CD4-positive, alpha-beta memory T cell (primary cell): ENCODE results near the gene SLMAP. TPM values are rescaled to one million over a fixed set of nuclear protein-coding genes. Genes with fewer than 3 reads are reported as not detected.

Source experiments
- CTCF ChIA-PET: fragments of 350-600 bp; sonication (Branson Sonifier 250); formaldehyde crosslinking; loops from one replicate; lab custom pipeline; 2021; ENCODE audit warnings: inconsistent platforms; ENCODE audit not compliant: partially characterized antibody; lab: Charles Lee
- POLR2A ChIA-PET: fragments of 350-600 bp; sonication (Branson Sonifier 250); formaldehyde crosslinking; loops from one replicate; lab custom pipeline; 2021; ENCODE audit not compliant: partially characterized antibody; lab: Charles Lee
- DNase-seq, 5 donors: peaks; one replicate each; pipeline versions ENCODE4 v3.0.0 to v3.0.0-alpha.2; 2020 to 2022; ENCODE audit warnings: mixed read lengths in 1 of 5
- H3K27ac ChIP-seq: one replicate; pipeline ENCODE4 v1.7.0; 2013; ENCODE audit warnings: low read depth, low read length
- H3K27me3 ChIP-seq: 2 replicates; pipeline ENCODE4 v1.7.0; 2013; ENCODE audit warnings: mild to moderate bottlenecking, low read length, moderate library complexity; ENCODE audit not compliant: insufficient read depth
- H3K36me3 ChIP-seq: 2 replicates; pipeline ENCODE4 v1.7.0; 2013; ENCODE audit warnings: mild to moderate bottlenecking, low read length, moderate library complexity; ENCODE audit not compliant: insufficient read depth
- H3K4me1 ChIP-seq: 2 replicates; pipeline ENCODE4 v1.7.0; 2013; ENCODE audit warnings: mild to moderate bottlenecking, low read length, moderate library complexity; ENCODE audit not compliant: insufficient read depth
- H3K4me3 ChIP-seq, 2 donors: one replicate each; pipeline ENCODE4 v1.7.0; 2013; ENCODE audit warnings: low read length in 2 of 2, mild to moderate bottlenecking in 1 of 2
- H3K9me3 ChIP-seq, 2 donors: one replicate each; pipeline ENCODE4 v1.7.0; 2013; ENCODE audit warnings: low read length in 2 of 2, control low read depth in 1 of 2; ENCODE audit not compliant: control insufficient read depth in 1 of 2
- H3K27ac Mint-ChIP-seq, 7 donors: one replicate each; pipeline ENCODE4 v1.8.0; 2020 to 2021; ENCODE audit warnings: mixed read lengths in 7 of 7, mild to moderate bottlenecking in 6 of 7, inconsistent platforms in 3 of 7, moderate library complexity in 3 of 7
- H3K27me3 Mint-ChIP-seq, 2 donors: one replicate each; pipeline ENCODE4 v1.8.0; 2020 to 2021; ENCODE audit warnings: mixed read lengths in 2 of 2
- H3K36me3 Mint-ChIP-seq, 2 donors: one replicate each; pipeline ENCODE4 v1.8.0; 2020 to 2021; ENCODE audit warnings: mixed read lengths in 2 of 2, inconsistent platforms in 1 of 2, mild to moderate bottlenecking in 1 of 2
- H3K4me1 Mint-ChIP-seq, 4 donors: one replicate each; pipeline ENCODE4 v1.8.0; 2020 to 2021; ENCODE audit warnings: mixed read lengths in 4 of 4, mild to moderate bottlenecking in 1 of 4
- H3K4me3 Mint-ChIP-seq, 8 donors: one replicate each; pipeline ENCODE4 v1.8.0; 2020 to 2021; ENCODE audit warnings: mixed read lengths in 8 of 8, mild to moderate bottlenecking in 7 of 8, moderate library complexity in 6 of 8, inconsistent platforms in 3 of 8
- H3K9me3 Mint-ChIP-seq, 8 donors: one replicate each; pipeline ENCODE4 v1.8.0; 2020 to 2021; ENCODE audit warnings: mixed read lengths in 8 of 8, mild to moderate bottlenecking in 5 of 8, inconsistent platforms in 3 of 8, moderate library complexity in 1 of 8
- intact Hi-C: fragments of 100-400 bp; cut with micrococcal nuclease; formaldehyde crosslinking; loops from one replicate; pipeline ENCODE4 v1.15.1; 2023
- polyA plus RNA-seq, 2 donors: library from polyadenylated mRNA; unstranded; fragments of 300-500 nt; fragmentation: Illumina TruSeq; gene quantifications; one replicate each; pipeline ENCODE4 v1.2.3, GENCODE V29; 2021
- total RNA-seq, 2 experiments: library from RNA; stranded (reverse); gene quantifications; one replicate each; pipeline ENCODE4 v1.2.3, GENCODE V29; 2021

SLMAP gene
- total and polyA plus RNA-seq, 4 experiments from 2014 or later = 17.5 to 69.0 (median 43.0) TPM

GRCh38 chr3:57974796-57975388, 218.8 kb downstream of the SLMAP start:
- Histone ChIP-seq H3K27ac (no peak overlapping the region), H3K9me3 (no peaks in the 10 kb centered on the region), H3K4me3 (no peak overlapping the region), H3K36me3 (no peaks in the 10 kb centered on the region), H3K27me3 (no peaks in the 10 kb centered on the region), H3K4me1 (no peaks in the 10 kb centered on the region)
- CTCF ChIA-PET = no interaction called here
- POLR2A ChIA-PET = no interaction called here
- intact Hi-C loops = no loop called here
- Mint-ChIP-seq H3K4me1 (peaks cover 0 to 6% (median 0%) of the 10 kb centered on the region in 4 donors), H3K27ac (no peak overlapping the region), H3K4me3 (no peak overlapping the region), H3K36me3 (no peaks in the 10 kb centered on the region), H3K9me3 (no peaks in the 10 kb centered on the region), H3K27me3 (no peaks in the 10 kb centered on the region)
- DNase-seq = no peak

GRCh38 chr3:57977818-57978235, 221.7 kb downstream of the SLMAP start:
- Histone ChIP-seq H3K36me3 (no peaks in the 10 kb centered on the region), H3K27me3 (no peaks in the 10 kb centered on the region), H3K27ac (no peak overlapping the region), H3K9me3 (no peaks in the 10 kb centered on the region), H3K4me1 (peaks cover under 1% of the 10 kb centered on the region), H3K4me3 (no peak overlapping the region)
- intact Hi-C loops = no loop called here
- no peaks in the 10 kb centered on the region for H3K27me3 Mint-ChIP-seq
- H3K27ac Mint-ChIP-seq = peak overlapping the region in 1 of 7 donors; percentile 12
- no peak overlapping the region for H3K4me3 Mint-ChIP-seq
- ChIA-PET POLR2A (no interaction called here), CTCF (interaction anchor here (1.1 to 1.2 kb wide), 2 partner anchors 16 to 29 kb away, joined by 3 to 5 read pairs; no protein-coding TSS in a partner anchor)
- DNase-seq = no peak
- no peaks in the 10 kb centered on the region for H3K36me3 Mint-ChIP-seq
- no peaks in the 10 kb centered on the region for H3K9me3 Mint-ChIP-seq
- peaks cover 0 to 11% (median 5%) of the 10 kb centered on the region in 4 donors for H3K4me1 Mint-ChIP-seq

GRCh38 chr3:57978316-57978715, 222.2 kb downstream of the SLMAP start:
- Histone ChIP-seq H3K27me3 (no peaks in the 10 kb centered on the region), H3K4me1 (peaks cover 5% of the 10 kb centered on the region), H3K9me3 (no peaks in the 10 kb centered on the region), H3K27ac (no peak overlapping the region), H3K4me3 (no peak overlapping the region), H3K36me3 (no peaks in the 10 kb centered on the region)
- intact Hi-C loops = no loop called here
- H3K27ac Mint-ChIP-seq = no peak overlapping the region
- no peak for DNase-seq
- no peak overlapping the region for H3K4me3 Mint-ChIP-seq
- H3K9me3 Mint-ChIP-seq = no peaks in the 10 kb centered on the region
- ChIA-PET POLR2A (no interaction called here), CTCF (interaction anchor here (1.1 to 1.2 kb wide), 2 partner anchors 16 to 29 kb away, joined by 3 to 5 read pairs; no protein-coding TSS in a partner anchor)
- no peaks in the 10 kb centered on the region for H3K36me3 Mint-ChIP-seq
- H3K27me3 Mint-ChIP-seq = no peaks in the 10 kb centered on the region
- peaks cover 0 to 13% (median 10%) of the 10 kb centered on the region in 4 donors for H3K4me1 Mint-ChIP-seq

Other genes with a start within 250 kb of the SLMAP start
- gene DNAH12, start 212.0 kb upstream of the SLMAP start, total RNA-seq = under 1 TPM; 0.09 to 0.11 TPM
- gene DNAH12, start 212.0 kb upstream of the SLMAP start, polyA plus RNA-seq = not detected
- 10 to 100 TPM; 23.8 to 24.9 TPM for gene PDE12, start 200.0 kb upstream of the SLMAP start, total RNA-seq
- gene PDE12, start 200.0 kb upstream of the SLMAP start, polyA plus RNA-seq = 10 to 100 TPM; 12.9 to 19.8 TPM
- 10 to 100 TPM; 55.8 to 58.5 TPM for gene ARF4, start 159.0 kb upstream of the SLMAP start, total RNA-seq
- gene ARF4, start 159.0 kb upstream of the SLMAP start, polyA plus RNA-seq = 100 to 1,000 TPM; 125 to 197 TPM
- 10 to 100 TPM; 40.1 to 43.7 TPM for gene DENND6A, start 63.2 kb upstream of the SLMAP start, total RNA-seq
- 10 to 100 TPM in 1 of 2 donors, 1 to 10 TPM in 1; 10.0 to 40.5 TPM for gene DENND6A, start 63.2 kb upstream of the SLMAP start, polyA plus RNA-seq